PC-3 (cell line): ENCODE results near the gene CALN1. TPM values are rescaled to one million over a fixed set of nuclear protein-coding genes. Genes with fewer than 3 reads are reported as not detected.

Experiments
- ATAC-seq: fragments of 200-7000 bp; cut with Tn5 transposase; 2 replicates; pipeline ENCODE4 v1.9.1; 2020; ENCODE audit warnings: mild to moderate bottlenecking, moderate library complexity
- BruUV-seq: library from RNA; stranded (reverse); fragments of 400-500 nt; replicated peaks from 2 replicates; lab custom pipeline; 2021; lab: Mats Ljungman, UMichigan
- CTCF ChIA-PET: fragments of 300-600 bp; sonication (Branson Sonifier 250); formaldehyde crosslinking; loops from one replicate; lab custom pipeline; 2022; ENCODE audit warnings: antibody characterized with exemption; lab: Charles Lee
- POLR2A ChIA-PET: fragments of 300-600 bp; sonication (Branson Sonifier 250); formaldehyde crosslinking; loops from one replicate; lab custom pipeline; 2022; ENCODE audit warnings: antibody characterized with exemption; ENCODE audit not compliant: unreplicated experiment; lab: Charles Lee
- DNase-seq: peaks from one replicate; pipeline ENCODE4 v3.0.0-alpha.2; 2015
- H2AFZ ChIP-seq: fragments of 300-600 bp; sonication (generic); 2 replicates; pipeline ENCODE4 v1.6.0; 2016; ENCODE audit warnings: antibody characterized with exemption, low read length
- H3F3A ChIP-seq: fragments of 300-600 bp; sonication (generic); one replicate; pipeline ENCODE4 v1.6.0; 2017; ENCODE audit warnings: antibody characterized with exemption, low read length, control low read depth, mild to moderate bottlenecking; ENCODE audit not compliant: unreplicated experiment
- H3K27ac ChIP-seq: fragments of 300-600 bp; sonication (generic); 2 replicates; pipeline ENCODE4 v1.5.1; 2016; ENCODE audit warnings: mild to moderate bottlenecking, low read length
- H3K27me3 ChIP-seq: fragments of 300-600 bp; sonication (generic); 2 replicates; pipeline ENCODE4 v1.6.1; 2016; ENCODE audit warnings: low read length, mixed read lengths
- H3K36me3 ChIP-seq: fragments of 300-600 bp; sonication (generic); 2 replicates; pipeline ENCODE4 v1.6.1; 2016; ENCODE audit warnings: low read depth, mixed run types, low read length, mixed read lengths
- H3K4me1 ChIP-seq: fragments of 300-600 bp; sonication (generic); 2 replicates; pipeline ENCODE4 v1.5.1; 2016; ENCODE audit warnings: low read length; ENCODE audit not compliant: insufficient read depth
- H3K4me2 ChIP-seq: fragments of 300-600 bp; sonication (generic); 2 replicates; pipeline ENCODE4 v1.6.0; 2016; ENCODE audit warnings: low read length
- H3K4me3 ChIP-seq: fragments of 300-600 bp; sonication (generic); 2 replicates; pipeline ENCODE4 v1.5.1; 2016; ENCODE audit warnings: mild to moderate bottlenecking, low read length, mixed read lengths
- H3K79me2 ChIP-seq: fragments of 300-600 bp; sonication (generic); 2 replicates; pipeline ENCODE4 v1.6.1; 2017; ENCODE audit warnings: low read length, mixed read lengths
- H3K9ac ChIP-seq: fragments of 300-600 bp; sonication (generic); 2 replicates; pipeline ENCODE4 v1.6.0; 2016; ENCODE audit warnings: mild to moderate bottlenecking, low read length
- H3K9me2 ChIP-seq: fragments of 300-600 bp; sonication (generic); replicated peaks from 2 replicates; pipeline ENCODE4 v1.6.1; 2016; ENCODE audit warnings: mixed run types, low read length, mixed read lengths
- H3K9me3 ChIP-seq: fragments of 300-600 bp; sonication (generic); 2 replicates; pipeline ENCODE4 v1.6.1; 2016; ENCODE audit warnings: low read length, mixed read lengths
- H4K20me1 ChIP-seq: fragments of 300-600 bp; sonication (generic); 2 replicates; pipeline ENCODE4 v1.6.1; 2016; ENCODE audit warnings: low read length, mixed read lengths
- CTCF ChIP-seq: fragments of 300-600 bp; sonication (generic); conservative IDR thresholded peaks from 2 replicates; pipeline ENCODE4 v1.5.1; 2017; ENCODE audit warnings: antibody characterized with exemption, low read depth, mild to moderate bottlenecking, low read length
- EZH2 ChIP-seq: fragments of 300-600 bp; sonication (generic); IDR thresholded peaks from one replicate; pipeline ENCODE4 v1.6.1; 2017; ENCODE audit warnings: antibody characterized with exemption, mild to moderate bottlenecking, low read length; ENCODE audit not compliant: unreplicated experiment
- EZH2phosphoT487 ChIP-seq: fragments of 300-600 bp; sonication (generic); IDR thresholded peaks from 2 replicates; pipeline ENCODE4 v1.6.1; 2018; ENCODE audit warnings: mild to moderate bottlenecking, antibody characterized with exemption, low read length, borderline replicate concordance
- intact Hi-C: fragments of 100-400 bp; cut with micrococcal nuclease; formaldehyde crosslinking; loops from 2 replicates; pipeline ENCODE4 v1.9.0; 2023
- total RNA-seq: library from RNA; depleted of rRNA; stranded (reverse); fragments of >200 nt; gene quantifications from 2 replicates; pipeline ENCODE4 v1.2.3, GENCODE V29; 2014

CALN1 gene
- total RNA-seq, 1 experiment from 2014 or later = not detected

- no peaks in the 10 kb centered on the region for H3K9me2 ChIP-seq
- no peaks in the 10 kb centered on the region for H3K79me2 ChIP-seq
- no peaks in the 10 kb centered on the region for H3F3A ChIP-seq
- no peak overlapping the region for H3K27ac ChIP-seq
- no peaks in the 10 kb centered on the region for H3K4me1 ChIP-seq
- POLR2A ChIA-PET = no interaction called here
- TF ChIP-seq EZH2 (no peak), CTCF (peak; percentile 82)
- no peaks in the 10 kb centered on the region for H3K9me3 ChIP-seq
- CTCF ChIA-PET = no interaction called here
- H4K20me1 ChIP-seq = no peaks in the 10 kb centered on the region
- H3K9ac ChIP-seq = no peak overlapping the region
- ATAC-seq = peak; percentile 73
- BruUV-seq = no TSS peak
- H3K27me3 ChIP-seq = no peaks in the 10 kb centered on the region
- H3K4me3 ChIP-seq = no peak overlapping the region
- DNase-seq = peak; percentile 66
- intact Hi-C loops = loop anchor here (1.0 kb wide), 1 partner anchor 879 kb away; no protein-coding TSS in a partner anchor
- H2AFZ ChIP-seq = no peak overlapping the region
- no peaks in the 10 kb centered on the region for H3K36me3 ChIP-seq
- no peak overlapping the region for H3K4me2 ChIP-seq
These were observed 676.1 kb downstream of the CALN1 start for GRCh38 chr7:71735961-71736556.

- no peaks in the 10 kb centered on the region for H3K9me2 ChIP-seq
- DNase-seq (peak; percentile 73), ATAC-seq (peak; percentile 51)
- no peak overlapping the region for H3K4me3 ChIP-seq
- no peak overlapping the region for H2AFZ ChIP-seq
- H3K9me3 ChIP-seq = no peaks in the 10 kb centered on the region
- no peaks in the 10 kb centered on the region for H3F3A ChIP-seq
- TF ChIP-seq EZH2 = no peak
- no peak for TF ChIP-seq EZH2phosphoT487
- TF ChIP-seq CTCF = peak; percentile 85
- H3K27ac ChIP-seq = no peak overlapping the region
- intact Hi-C loops = no loop called here
- H4K20me1 ChIP-seq = no peaks in the 10 kb centered on the region
- H3K4me1 ChIP-seq = no peaks in the 10 kb centered on the region
- H3K9ac ChIP-seq = no peak overlapping the region
- no TSS peak for BruUV-seq
- POLR2A ChIA-PET = no interaction called here
- H3K27me3 ChIP-seq = no peaks in the 10 kb centered on the region
- CTCF ChIA-PET = no interaction called here
- no peaks in the 10 kb centered on the region for H3K36me3 ChIP-seq
- H3K4me2 ChIP-seq = no peak overlapping the region
- H3K79me2 ChIP-seq = no peaks in the 10 kb centered on the region
These were observed 678.8 kb downstream of the CALN1 start for GRCh38 chr7:71733107-71733870.

GRCh38 chr7:71731740-71732139, 680.4 kb downstream of the CALN1 start:
- Histone ChIP-seq H3F3A (no peaks in the 10 kb centered on the region), H2AFZ (no peak overlapping the region), H3K4me1 (no peaks in the 10 kb centered on the region), H3K4me2 (no peak overlapping the region), H3K79me2 (no peaks in the 10 kb centered on the region), H3K27ac (no peak overlapping the region), H3K27me3 (no peaks in the 10 kb centered on the region), H3K4me3 (no peak overlapping the region), H3K9me2 (no peaks in the 10 kb centered on the region), H3K9me3 (no peaks in the 10 kb centered on the region), H3K9ac (no peak overlapping the region), H3K36me3 (no peaks in the 10 kb centered on the region), H4K20me1 (no peaks in the 10 kb centered on the region)
- DNase-seq (no peak), ATAC-seq (no peak)
- intact Hi-C loops = no loop called here
- ChIA-PET POLR2A (no interaction called here), CTCF (no interaction called here)
- TF ChIP-seq EZH2phosphoT487 = no peak
- TF ChIP-seq CTCF = no peak
- TF ChIP-seq EZH2 = no peak
- no TSS peak for BruUV-seq
